HEK293T (cell line): ENCODE results near the gene PLCZ1.
"Not testable (repeated sequence)": the region's sequence is repeated elsewhere in the genome, so short reads cannot be mapped to it uniquely, and the experiment has no call there.

Experiments
- ARNT ChIP-seq: fragments of 450-650 bp; IDR thresholded peaks from 2 replicates; pipeline ENCODE4 v1.6.1; 2017; ENCODE audit warnings: mild to moderate bottlenecking
- FOXA1 ChIP-seq: fragments of 450-650 bp; IDR thresholded peaks from 2 replicates; pipeline ENCODE4 v1.6.1; 2016; ENCODE audit warnings: mild to moderate bottlenecking
- FOXK2 ChIP-seq: fragments of 450-650 bp; IDR thresholded peaks from 2 replicates; pipeline ENCODE4 v1.6.1; 2016; ENCODE audit warnings: mild to moderate bottlenecking
- FOXM1 ChIP-seq: fragments of 450-650 bp; IDR thresholded peaks from 2 replicates; pipeline ENCODE4 v1.6.1; 2017; ENCODE audit warnings: mild to moderate bottlenecking, borderline replicate concordance
- LEF1 ChIP-seq: fragments of 450-650 bp; IDR thresholded peaks from 2 replicates; pipeline ENCODE4 v1.6.1; 2017; ENCODE audit warnings: mild to moderate bottlenecking, borderline replicate concordance
- SP1 ChIP-seq: fragments of 450-650 bp; IDR thresholded peaks from 2 replicates; pipeline ENCODE4 v1.6.1; 2017
- SUZ12 ChIP-seq: fragments of 450-650 bp; IDR thresholded peaks from 2 replicates; pipeline ENCODE4 v1.6.1; 2016; ENCODE audit warnings: mild to moderate bottlenecking
- ZNF384 ChIP-seq: fragments of 450-650 bp; IDR thresholded peaks from 2 replicates; pipeline ENCODE4 v1.6.1; 2016

DNA sequence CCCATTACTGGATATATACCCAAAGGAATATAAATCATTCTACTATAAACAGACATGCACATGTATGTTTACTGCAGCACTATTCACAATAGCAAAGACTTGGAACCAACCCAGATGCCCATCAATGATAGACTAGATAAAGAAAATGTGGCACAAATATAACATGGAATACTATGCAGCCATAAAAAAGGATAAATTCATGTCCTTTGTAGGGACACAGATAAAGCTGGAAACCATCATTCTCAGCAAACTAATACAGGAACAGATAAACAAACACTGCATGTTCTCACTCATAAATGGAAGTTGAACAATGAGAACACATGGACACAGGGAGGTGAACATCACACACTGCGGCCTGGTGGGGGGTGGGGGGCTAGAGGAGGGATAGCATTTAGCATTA lies 28.7 kb upstream of the PLCZ1 start:
- TF ChIP-seq FOXK2, ARNT, FOXM1, SP1, ZNF384, SUZ12, FOXA1, LEF1: not testable (repeated sequence)
